Skeletal muscle cell (primary cell): ENCODE measurements around the gene FGF8.

Experiments
- DNase-seq: peaks from one replicate; pipeline ENCODE4 v3.0.0-alpha.2; 2010; ENCODE audit warnings: low read depth
- H3K4me3 ChIP-seq: 2 replicates; pipeline ENCODE4 v1.5.1; 2011; ENCODE audit warnings: low read depth, mild to moderate bottlenecking, control low read depth, low read length, moderate library complexity

The FGF8 gene

DNA sequence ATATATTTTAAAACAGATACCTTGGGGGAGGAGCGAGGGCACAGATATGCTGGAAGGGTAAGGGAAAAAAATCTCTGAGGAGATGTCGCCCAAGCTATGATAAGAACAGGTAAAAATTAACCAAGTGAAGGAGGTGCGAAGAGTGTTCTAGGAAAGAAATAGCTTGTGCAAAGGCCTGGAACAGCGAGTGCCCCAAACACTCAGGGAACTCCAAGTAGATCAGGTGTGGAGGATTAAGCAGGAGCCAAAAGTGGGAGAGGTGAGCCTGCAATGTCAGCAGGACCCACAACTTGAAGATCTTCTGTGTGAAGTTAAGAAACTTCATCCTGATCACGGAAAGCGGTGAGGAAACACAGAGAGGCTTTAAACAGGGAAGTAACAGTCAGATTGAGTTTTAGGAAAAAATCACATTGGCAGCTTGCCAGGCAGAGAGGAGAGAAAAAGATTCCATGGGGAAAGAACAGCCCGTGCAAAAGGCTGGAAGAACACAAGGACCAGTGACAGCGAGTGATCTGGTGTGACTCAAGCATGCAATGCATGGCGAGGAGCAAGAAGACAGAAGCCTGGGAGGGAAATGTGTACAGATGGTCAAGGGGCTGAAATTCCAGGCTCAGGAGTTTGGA, 30.7 kb downstream of the FGF8 start:
- no peak for DNase-seq
- H3K4me3 ChIP-seq: no peak overlapping the region

DNA sequence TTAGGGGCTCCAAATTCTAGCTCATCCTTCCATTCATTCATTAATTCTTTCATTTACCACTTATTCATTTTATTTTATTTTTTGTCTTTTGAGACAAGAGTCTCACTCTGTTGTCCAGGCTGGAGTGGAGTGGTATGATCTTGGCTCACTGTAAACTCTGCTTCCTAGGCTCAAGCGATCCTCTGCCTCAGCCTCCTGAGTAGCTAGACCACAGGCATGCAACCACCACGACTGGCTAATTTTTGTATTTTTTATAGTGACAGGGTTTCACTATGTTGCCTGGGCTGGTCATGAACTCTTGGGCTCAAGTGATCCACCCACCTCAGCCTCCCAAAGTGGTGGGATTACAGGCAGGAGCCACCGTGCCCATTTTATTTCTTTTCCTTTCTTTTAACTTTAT, 31.6 kb downstream of the FGF8 start:
- DNase-seq: no peak
- H3K4me3 ChIP-seq: no peak overlapping the region

DNA sequence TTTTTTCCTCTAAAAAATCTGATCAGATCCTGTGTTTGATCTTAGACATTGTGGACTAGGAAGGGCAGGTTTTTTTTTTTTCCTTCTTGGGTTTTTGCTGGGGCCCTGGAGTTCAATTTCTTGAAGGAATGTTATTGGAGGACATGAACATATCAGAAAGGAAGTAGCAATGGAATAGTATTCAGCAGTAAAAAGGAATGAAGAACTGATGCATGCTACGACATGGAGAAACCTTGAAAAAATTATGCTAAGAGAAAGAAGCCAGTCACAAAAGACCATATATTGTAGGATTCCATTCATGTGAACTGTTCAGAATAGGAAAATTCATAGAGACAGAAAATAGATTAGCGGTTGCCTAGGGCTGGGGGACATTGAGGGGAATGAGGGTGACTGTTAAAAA, 34.0 kb downstream of the FGF8 start:
- no peak for DNase-seq

DNA sequence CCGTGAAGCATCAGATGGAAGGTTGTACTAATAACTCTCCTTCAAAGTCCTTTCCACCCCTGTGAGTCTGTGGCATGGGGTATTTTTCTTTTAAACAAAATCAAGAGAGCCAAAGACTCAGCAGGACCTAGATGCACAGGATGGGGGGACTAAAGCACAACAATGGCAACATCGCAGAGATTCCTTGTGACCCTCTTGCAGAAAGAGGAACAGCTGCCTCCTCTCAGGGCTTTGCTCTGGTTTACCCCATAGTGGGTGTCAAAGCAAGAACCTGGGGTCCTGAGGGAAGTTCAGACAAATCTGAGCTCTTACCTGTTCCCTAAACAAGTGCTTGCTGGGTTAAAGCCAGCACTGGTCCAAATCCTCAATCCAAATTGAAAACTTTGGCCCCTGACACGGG, 39.2 kb downstream of the FGF8 start:
- no peak overlapping the region for H3K4me3 ChIP-seq

More for the DNA sequence above, 34.0 kb downstream of the FGF8 start:
- H3K4me3 ChIP-seq: no peak overlapping the region

DNA sequence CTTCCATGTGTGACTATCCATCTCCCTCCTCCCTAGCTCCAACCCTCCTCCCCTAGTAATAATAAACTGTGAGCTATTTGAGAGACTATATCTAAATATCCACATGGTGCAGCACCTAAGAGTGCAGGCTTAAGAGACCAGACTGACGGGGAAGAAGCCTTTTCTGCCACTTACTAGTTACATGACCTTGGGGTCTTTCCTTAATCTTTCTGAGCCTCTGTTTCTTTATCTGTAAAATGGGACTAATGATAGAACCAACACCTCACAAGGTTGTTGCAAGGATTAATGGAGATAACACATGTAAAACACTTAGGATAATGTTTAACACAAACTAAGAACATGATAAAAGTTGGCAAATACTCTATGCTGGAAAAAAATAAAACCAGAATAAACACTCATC, 43.8 kb downstream of the FGF8 start:
- H3K4me3 ChIP-seq: no peak overlapping the region
- no peak for DNase-seq

More for the DNA sequence above, 39.2 kb downstream of the FGF8 start:
- DNase-seq: no peak

DNA sequence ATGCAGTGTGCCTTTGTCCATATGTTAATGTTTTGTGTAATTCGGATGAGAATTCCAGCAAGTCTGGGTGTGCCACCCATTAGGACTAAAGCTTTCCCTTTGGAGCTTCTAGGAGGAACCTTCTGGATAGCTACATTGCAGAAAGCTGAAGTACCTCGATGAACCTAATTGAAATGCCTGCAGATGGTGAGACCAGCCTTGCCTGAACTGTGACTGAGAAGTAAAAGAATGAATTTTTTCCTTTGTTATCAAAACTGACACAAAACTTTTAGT, 49.9 kb downstream of the FGF8 start:
- H3K4me3 ChIP-seq: no peak overlapping the region
- DNase-seq: no peak

DNA sequence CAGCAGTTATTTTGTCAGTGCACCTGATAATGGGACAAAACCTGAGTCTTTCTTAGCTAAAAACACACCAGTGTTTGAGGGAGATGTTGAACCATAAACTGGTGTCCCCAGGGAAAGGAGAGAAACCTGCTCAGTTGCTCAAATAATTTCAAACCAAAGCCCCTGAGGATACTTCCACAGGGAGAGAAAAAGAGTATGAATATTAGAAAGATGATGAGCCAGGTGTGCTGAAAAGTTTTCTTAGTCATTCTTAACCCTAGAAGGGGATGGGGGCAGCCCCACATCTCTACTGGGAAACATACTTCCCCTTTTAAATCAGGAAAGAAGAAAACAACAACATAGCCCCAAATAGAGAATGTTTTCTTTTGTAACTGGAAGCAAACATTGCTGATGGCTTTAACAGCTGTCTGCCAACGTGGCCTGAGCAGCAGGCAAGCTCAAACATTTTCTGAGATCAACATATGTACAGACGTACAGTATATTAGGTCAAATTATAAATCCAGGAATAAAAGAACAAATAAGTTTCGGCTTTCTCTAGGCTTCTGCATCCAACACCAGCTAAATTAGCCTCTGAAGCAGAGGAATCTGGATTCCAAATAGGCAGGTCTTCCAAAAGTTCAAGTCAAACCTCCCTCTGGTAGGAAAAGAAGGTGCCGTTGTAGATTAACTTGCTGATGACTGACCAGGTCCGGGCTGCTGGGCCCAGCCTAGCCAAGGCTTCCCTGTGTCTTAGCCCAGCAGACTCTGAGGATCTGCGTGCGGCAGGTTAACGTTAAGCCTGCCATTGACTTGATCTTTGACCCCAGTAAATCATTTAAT, 50.4 kb downstream of the FGF8 start:
- H3K4me3 ChIP-seq: no peak overlapping the region

DNA sequence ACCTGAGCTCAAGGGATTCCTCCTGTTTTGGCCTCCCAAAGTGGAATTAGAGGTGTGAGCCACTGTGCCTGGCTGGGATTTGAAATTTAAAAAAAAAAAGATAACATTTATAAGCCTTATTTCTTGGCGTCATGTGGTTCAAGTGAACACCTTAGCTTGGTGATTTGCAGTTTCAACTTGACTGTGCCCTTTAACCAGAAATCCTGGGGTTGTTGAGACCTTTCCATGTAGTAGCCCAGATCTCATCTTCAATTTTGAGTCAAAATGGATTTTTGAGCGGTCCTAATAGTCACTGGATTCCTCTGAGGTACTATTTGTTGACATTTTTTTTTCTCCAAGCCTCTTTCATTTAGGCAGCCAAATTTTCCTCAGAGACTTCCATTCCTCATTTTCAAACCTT, 51.5 kb downstream of the FGF8 start:
- H3K4me3 ChIP-seq: no peak overlapping the region
- no peak for DNase-seq

More for the DNA sequence above, 50.4 kb downstream of the FGF8 start:
- DNase-seq: no peak

DNA sequence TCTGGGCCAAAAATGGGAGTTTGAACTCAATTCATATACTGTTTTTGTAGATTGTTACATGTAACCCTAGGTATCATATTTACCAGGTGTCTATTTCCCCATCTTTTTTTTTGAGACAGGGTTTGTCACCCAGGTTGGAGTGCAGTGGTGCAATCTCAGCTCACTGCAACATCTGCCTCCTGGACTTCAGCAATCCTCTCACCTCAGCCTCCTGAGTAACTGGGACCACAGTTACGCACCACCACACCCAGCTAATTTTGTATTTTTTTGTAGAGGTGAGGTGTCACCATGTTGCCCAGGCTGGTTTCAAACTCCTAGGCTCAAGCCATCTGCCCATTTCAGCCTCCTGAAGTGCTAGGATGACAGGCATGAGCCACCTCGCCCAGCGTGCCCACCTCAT, 52.7 kb downstream of the FGF8 start:
- no peak overlapping the region for H3K4me3 ChIP-seq
- DNase-seq: no peak

DNA sequence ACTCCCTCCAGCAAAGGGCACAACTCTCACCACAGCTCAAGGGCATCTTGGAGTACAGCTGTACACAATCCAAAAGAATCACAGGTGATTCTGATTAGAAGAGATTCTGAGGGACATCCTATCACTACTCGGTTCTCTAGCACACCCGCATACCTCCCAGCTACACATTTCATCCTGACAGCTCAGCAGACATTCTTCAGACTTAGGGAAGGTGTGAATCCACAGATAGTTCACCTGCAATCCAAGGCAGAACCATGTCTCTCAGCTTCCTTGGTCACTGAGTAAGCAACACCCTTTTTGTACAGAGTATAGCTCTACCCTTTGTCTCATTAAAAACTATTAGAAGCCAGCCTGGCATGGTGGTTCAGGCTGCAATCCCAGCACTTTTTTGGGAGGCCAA, 54.1 kb downstream of the FGF8 start:
- no peak for DNase-seq
- H3K4me3 ChIP-seq: no peak overlapping the region

DNA sequence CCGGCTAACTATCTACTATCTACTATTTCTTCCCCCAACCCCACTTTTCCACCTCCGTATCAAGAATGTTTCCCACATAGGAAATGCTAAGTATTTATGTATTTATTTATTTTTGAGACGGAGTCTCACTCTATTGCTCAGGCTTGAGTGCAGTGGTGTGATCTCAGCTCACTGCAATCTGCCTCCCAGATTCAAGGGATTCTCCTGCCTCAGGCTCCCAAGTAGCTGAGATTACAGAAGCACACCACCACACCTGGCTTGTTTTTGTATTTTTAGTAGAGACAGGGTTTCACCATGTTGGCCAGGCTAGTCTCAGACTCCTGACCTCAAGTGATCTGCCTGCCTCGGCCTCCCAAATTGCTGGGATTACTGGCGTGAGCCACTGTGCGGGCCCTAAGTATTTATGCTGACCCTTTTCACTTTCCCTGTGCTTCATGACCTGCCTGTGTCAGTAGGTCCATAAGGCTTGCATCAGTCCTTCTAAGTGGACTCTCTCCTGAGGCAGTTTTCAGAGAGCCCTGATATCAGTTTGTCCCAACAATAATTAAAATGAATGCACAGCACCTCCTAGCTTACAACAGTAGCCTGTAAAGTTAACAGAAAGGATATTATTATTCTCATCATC, 55.2 kb downstream of the FGF8 start:
- no peak overlapping the region for H3K4me3 ChIP-seq
- DNase-seq: no peak
